HG03175 (cell line): ENCODE measurements around the gene SLMAP.

ENCODE experiments used
- ATAC-seq: cut with Tn5 transposase; IDR thresholded peaks from one replicate; pipeline ENCODE4 v1.9.1; 2021; ENCODE audit warnings: mild to moderate bottlenecking, moderate library complexity; ENCODE audit not compliant: unreplicated experiment

The SLMAP gene

DNA sequence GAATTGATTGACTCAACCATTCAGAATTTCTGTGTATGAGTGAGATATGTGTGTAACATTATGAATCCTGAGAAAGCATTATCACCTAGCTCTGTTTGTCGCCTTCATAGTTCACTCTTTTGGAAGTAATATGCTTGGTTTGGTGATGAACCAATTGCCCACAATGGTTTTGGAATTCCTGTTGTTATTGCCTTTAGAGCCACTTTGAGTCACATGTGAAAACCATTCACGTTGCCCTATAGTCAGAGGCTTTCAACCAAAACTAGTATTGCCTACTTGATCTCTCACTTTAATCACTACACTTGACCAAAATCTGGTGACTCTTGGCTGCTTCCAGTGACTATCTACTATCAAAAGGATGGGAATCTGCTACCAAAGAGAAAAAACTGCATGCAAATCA lies 173.9 kb downstream of the SLMAP start:
- no peak for ATAC-seq

DNA sequence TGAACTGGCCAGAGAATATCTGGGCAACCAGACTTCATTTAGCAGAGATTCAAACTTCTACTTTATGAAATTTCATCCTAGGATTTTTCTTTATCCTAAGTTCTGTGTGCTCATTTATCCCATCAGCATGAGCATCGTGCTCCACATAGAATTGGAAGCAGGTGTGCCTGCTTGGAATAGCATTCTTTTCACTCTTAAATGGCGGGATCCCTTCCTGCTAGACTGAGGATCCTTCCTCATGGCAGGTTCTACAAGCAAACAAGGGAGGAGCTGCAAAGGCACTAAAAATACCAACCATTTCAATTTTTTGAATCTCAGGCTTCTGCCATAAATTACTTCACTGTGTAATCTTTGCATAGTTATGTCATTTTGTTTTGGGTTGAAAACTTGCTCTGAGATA lies 177.5 kb downstream of the SLMAP start:
- ATAC-seq, result no peak

DNA sequence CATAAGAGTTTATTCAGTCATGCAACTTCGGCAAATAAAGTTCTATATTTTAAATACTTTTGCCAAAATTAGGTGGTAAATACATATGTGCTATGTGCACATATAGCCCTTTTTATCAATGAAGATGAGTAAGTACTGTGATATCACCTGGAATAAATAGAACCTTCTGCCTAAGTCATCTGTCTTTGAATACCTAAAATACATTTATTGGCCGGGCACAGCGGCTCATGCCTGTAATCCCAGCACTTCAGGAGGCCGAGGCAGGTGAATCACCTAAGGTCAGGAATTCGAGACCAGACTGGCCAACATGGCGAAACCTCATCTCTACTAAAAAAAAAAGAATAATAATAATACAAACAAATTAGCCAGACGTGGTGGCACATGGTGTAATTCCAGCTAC lies 178.3 kb downstream of the SLMAP start:
- ATAC-seq, result no peak

DNA sequence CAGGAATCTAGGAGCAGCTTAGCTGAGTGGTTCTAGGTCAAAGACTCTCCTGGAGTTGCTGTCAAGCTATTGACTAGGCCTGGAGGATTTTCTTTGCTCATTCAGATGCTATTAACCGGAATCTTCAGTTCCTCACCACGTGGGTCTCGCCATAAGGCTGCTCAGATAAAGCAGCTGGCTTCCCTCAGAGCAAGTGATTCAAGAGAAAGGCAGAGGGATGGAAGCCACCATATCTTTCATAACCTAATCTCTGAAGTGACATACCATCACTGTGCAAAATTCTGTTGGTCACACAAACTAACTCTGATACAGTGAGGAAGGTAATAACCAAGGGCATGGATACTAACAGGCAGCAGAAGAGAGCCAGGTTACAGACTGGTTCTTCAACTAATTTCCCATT lies 179.4 kb downstream of the SLMAP start:
- no peak for ATAC-seq

DNA sequence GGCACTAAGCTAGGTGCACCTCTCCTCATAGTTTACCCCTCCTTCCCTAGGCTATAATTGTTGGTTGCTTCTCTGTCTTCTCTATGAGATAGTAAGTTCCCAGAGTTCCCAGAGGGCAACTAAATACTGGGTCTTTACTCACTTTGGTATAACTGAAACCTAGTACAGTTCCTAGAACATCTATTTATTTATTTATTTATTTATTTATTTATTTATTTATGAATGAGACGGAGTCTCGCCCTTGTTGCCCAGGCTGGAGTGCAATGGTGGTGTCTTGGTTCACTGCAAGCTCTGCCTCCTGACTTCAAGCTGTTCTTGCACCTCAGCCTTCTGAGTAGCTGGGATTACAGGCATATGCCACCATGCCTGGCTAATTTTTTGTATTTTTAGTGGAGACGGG lies 181.0 kb downstream of the SLMAP start:
- ATAC-seq, result no peak

DNA sequence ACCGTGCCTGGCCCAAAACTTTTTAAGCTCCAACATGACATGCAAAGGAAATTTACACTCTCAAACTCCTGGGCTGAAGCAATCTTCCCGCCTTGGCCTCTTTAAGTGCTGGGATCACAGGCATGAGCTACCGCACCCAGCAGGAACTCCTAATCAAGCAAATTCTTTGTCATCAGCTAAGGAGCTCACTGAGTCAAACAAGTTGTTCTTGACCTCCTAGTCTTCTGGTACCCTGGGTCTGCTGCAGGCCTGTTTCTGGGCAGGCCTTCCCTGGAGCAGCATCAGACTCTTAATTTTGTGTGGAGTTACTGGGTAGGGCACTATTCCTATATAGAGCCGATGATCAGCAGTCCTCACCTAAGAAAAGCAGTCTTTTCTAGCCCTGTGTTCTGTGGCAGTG lies 183.7 kb downstream of the SLMAP start:
- ATAC-seq, result no peak

DNA sequence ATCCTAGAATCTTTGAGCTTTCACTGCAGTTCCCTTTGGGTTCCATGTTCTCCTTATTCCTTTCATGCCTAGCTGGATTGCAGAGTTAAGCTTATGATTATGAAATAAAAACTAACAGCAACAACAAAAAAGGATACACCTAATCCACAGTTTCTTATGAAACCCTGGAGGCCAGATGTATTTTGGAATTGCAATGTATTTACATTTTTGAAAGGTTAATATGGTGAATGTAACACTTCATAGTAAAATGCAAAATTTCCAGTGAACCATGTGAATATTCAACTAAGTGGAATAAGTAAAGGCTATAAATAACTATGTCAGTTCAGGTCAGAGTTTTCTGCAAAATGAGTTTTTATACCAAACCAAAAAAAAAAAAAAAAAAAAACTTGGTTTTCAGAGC lies 186.3 kb downstream of the SLMAP start:
- ATAC-seq, result no peak

DNA sequence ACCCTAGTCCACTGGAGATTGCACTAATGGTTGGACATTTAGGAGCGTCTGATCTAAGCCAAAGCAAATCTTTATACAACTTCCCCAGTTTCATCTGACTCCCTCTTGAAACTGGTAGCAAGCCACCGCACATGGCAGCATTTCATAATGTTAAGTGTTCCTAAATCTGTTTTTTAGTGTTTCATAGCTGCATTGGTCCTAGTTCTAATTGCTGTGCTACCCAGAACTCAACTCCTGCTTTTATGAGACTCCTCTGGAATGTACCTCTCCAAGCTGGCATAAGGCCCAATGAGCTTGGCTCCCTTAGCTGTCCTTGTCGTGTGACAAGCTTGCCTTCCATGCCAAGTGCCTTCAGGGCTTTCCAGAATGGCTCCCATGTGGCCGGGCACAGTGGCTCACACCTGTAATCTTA lies 186.8 kb downstream of the SLMAP start:
- no peak for ATAC-seq

DNA sequence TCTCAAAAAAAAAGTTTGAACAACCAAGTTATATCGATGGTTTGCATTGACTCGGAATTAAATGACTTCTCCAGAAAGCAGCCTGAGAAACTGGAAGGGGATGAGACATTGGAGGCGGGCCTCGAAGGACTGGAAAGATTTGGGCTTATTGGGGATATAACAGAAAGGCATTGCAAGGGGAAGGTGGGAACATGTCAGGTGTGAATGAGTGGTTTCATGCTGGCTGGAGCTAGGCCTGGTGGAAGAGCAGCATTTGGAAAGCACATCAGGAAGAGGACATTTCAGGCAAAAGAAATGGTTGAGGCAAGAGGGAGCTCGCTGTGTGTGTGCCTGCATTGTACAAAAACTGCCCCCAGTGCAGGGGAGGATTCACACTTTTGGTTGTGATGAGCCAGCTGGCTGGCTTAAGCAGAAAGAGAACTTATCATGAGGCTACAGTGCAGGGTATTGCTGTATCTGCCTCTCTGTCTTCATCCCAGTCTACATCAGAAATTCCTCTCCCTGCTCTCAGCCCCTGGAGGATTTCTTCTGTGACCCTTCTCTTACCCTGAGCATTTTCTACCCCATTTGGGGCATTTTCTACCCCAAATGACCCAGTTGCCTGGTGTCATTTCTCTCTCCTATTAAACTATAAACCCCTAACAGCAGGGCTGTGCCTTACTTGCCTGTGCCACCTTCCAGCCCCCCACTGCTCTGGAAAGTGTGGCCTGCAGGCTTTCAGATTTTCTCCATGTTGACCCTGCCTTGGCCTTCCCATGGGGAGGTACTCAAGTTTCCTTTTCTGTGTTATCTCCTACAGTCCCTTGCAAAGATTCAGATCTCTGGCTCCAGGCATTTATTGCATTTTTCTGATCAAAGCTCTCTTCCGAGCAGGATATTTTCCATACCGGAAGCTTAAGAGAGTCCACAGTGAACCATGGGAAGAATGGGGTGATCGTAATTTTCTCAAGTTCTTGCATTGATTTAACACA lies 187.7 kb downstream of the SLMAP start:
- no peak for ATAC-seq

DNA sequence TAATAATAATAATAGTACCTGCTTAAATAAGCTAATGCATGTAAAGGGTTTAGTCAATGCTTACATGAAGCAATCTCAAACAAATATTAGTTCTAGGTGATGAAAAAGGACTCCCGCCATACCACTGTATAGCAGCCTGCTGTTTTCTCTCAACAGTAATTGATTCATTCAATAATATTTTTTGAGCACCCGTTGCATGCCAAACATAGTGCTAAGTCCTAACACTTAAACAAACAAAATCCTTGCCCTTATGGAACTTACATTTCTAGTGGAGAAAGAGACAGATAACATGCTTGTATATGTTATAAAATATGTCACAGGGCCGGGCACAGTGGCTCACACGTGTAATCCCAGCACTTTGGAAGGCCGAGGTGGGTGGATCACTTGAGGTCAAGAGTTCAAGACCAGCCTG lies 190.9 kb downstream of the SLMAP start:
- ATAC-seq, result no peak

DNA sequence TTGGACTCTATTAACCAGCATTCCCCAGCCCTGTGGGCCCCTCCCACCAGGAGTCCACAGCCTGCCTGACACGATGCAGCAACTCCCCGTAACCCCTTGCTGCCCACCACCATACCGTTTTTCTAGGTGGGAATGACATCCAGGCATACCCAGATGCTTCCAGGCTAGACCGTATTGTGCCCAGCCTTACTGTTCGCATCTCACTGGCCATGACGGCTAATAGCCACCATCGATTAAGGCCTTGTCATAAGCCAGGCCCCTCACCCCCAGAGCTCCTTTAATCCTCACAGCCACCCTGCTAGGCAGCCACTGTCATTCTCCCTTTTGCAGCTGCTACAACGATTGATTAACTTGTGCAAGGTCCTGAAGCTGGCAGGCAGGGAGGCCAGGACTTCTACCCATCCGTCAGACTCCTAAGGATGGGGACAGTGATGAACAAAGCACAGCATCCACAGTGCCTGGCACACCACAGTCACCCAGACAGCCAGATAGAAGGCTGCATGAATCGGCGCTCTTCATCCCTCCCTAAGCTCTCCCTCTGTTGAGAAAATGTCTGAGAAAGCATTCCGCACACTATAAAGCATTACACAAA lies 192.1 kb downstream of the SLMAP start:
- ATAC-seq, result no peak

DNA sequence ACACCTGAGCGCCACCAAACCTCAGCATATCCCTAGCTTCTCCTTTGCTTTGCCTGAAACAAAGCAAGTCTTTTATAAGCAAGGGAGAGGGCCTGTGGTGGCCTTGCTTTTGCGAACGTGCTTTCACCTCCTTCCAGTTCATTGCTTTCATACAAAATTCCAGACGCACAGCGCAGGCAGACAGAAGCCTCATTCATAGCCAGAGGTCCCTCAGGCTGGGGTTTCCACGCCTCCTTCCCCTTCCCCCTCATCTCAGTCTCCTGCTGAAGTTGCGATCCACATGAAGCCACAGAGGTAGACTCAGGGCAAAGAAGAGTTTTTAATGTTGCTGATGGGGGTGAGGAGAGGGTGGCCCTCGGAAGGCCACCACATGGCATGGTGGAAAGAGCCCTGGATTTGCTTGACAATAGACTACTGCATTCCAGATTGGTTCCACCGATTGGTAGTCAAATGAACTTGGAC lies 192.7 kb downstream of the SLMAP start:
- no peak for ATAC-seq

DNA sequence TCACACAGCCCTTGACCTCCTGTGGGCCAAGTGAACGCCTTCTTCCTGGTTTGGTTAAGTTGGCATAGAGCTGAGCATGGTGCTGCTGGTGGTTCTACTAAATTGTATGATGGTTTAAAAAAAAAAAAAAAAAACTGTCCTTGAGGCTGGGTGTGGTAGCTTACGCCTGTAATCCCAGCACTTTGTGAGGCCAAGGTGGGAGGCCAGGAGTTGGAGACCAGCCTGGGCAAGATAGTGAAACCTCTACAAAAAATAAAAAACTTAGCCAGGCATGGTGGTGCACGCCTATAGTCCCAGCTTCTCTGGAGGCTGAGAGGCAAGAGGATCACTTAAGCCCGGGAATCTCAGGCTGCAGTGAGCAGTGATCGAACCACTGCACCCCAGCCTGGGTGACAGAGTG lies 193.2 kb downstream of the SLMAP start:
- ATAC-seq, result no peak

DNA sequence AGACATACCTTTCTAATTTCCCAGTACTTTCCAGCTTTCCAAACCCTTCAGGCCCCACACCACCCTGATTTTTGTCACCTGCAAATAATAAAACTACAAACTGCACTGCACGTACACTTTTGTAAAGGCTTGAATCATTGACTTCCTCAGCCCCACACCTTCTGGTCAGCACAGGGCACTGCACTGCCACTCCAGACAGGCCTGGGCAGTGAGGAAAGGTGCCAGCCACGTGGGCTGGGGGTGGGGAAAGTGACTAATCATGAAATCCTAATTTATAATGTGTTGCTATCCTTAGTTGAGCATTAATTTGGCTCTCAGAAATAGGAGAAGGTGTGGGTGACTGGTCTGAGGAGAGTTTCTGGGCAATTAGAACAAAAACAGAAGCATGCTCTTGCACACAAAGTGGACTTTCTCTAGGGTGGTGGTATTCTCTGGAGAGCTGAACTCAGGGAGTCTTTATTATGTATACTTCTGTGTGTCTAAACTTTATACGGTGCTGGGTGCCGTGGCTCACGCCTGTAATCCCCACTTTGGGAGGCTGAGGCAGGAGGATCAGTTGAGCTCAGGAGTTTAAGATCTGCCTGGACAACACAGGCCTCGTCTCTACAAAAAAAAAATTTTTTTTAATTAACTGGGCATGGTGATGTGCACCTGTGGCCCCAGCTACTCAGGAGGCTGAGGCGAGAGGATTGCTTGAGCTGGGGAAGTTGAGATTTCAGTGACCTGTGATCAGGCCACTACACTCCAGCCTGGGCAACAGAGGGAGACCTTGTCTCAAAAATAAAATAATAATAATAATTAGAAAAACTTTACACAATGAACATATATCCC lies 193.9 kb downstream of the SLMAP start:
- no peak for ATAC-seq

DNA sequence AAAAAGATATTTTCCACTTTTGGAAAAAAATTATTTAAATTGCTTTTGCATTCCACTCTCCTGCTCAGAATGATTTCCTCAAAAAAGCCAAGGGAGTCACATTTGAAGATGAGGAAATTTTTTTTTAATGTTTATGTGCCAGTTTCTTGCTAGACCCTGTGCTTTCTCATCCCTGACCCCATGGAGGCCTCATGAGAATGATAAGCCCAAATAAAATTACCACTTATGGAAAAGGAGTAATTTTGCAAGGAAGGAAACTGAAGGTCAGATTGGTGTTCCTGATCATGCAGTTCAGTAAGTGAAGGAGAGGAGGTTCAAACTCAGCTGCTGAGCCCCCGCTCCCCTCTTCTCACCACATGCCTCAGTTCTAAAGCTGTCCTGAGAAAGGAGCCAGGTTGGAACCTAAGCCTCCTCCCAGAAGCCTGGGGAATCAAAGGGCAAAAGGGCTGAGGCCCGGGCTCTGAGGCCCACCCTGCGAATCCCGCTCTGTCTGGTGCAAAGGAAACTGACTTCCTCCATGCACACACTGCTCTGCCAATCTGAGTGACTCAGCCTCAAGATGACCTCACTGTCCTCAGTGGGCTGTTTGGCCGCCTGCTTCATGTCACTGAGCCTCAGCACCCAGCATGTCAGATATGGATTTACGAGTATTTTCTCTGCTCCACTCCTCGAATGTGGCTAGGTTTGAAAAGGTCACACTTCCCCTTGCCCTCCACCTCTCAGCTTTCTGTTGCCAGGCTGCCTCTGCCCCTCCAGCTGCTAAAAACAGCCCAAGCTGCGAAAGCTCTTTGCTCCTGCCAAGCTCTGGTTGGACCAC lies 195.2 kb downstream of the SLMAP start:
- ATAC-seq, result no peak

DNA sequence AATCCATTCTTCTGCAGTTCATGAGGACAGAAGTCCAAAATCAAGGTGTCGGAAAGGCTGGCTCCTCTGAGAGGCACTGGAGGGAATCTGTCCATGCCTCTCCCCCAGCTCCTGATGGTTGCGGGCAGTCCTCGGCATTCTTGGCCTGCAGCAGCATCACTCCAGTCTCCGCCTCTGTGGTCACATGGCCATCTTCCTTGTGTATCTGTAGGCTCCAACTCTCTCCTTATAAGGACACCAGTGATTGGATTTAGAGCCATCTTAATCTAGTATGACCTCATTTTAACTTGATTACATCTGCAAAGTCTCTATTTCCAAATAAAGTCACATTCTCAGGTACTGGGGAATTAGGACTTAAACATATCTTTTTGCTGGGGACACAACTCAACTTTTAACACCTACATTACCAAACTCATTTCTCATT lies 196.1 kb downstream of the SLMAP start:
- ATAC-seq, result no peak

DNA sequence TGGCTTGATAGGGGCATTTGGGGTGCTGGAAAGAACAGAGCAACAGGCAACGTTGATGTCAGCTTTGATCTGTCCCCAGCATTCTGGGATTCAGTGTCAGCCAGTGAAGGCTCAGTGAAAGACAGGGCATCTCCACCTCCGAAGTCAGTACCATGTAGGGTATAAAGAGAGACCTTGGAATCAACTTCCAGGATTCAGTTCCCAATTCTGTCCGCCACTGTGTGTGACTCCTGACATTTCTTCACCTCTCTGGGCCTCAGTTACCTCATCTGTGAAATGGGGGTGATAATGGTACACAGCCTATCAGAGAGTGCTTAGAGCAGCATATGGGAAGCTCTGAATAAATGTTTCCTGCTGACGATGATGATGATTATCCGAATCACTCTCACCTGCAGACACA lies 196.5 kb downstream of the SLMAP start:
- ATAC-seq, result no peak

DNA sequence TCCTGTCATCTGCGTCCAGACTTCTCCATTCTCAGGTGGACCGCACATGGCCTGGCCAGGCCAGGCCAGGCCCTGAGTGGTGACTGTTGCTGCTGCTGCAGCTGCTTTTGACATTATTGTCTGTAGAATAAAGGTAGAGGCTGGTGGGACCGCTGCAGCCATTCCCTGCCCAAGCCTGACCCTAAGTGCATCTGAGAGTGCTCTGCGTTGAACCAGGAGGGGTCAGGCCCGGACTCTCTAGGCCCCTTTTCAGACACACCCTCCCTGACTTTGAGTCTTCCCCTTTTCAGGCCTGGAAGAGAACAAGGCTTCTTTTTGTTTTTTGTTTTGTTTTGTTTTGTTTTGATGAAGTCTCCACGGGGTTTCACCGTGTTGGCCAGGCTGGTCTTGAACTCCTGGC lies 197.5 kb downstream of the SLMAP start:
- ATAC-seq, result no peak

DNA sequence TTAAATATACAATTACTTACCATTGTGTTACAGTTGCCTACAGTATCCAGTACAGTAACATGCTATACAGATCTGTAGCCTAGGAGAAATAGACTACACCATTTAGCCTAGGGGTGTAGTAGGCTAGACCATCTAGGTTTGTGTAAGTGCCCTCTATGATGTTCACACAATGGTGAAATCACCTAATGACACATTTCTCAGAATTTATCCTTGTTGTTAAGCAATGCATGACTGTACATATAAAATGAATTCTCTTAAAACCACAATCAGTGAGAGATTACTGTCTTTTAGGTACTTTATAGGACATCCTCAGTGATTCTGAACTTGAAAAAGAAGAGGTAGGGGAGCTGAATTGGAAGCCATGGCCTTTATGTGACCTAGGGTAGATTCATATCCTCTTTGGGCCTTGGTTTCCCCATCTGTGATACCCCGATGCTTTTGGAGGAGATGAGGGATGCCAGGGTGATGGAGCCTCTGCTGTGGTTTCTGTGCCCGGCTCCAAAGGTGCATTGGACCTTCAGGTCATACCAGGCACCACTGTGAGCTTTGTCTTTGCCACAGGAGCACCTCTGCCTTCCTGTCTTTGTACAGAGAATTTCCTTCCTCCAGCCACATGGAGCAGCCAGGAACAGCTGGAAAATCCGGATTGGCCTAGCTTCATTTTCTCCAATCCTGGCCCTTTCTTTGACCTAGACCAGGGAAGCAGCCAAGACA lies 200.2 kb downstream of the SLMAP start:
- no peak for ATAC-seq

DNA sequence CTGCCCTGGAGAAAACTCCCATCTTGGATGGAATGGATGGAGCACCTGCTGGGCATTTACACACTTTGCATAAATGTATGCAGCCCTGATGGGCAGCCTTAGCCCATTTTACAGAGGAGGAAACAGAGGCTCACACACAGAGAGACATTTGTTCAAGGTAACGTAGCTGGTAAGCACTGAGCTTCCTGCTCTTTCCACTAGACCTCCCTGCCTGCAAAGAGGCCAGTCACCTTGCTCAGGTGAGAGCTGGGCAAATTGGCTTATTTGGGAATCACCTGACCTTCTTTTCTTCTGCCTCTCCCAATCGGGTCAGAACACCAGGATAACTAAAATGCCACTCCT lies 200.7 kb downstream of the SLMAP start:
- no peak for ATAC-seq
